Right ventricle myocardium superior (tissue), 1 donor: ENCODE data around the gene CNOT4. TPM values are rescaled to one million over a fixed set of nuclear protein-coding genes. Genes with fewer than 3 reads are reported as not detected.
"Not testable (repeated sequence)": the region's sequence is repeated elsewhere in the genome, so short reads cannot be mapped to it uniquely, and the experiment has no call there.

Source experiments
- ATAC-seq: fragments of 200-7000 bp; cut with Tn5 transposase; one replicate; pipeline ENCODE4 v1.9.1; 2020; ENCODE audit warnings: mild to moderate bottlenecking; ENCODE audit not compliant: poor library complexity
- DNase-seq: peaks from one replicate; pipeline ENCODE4 v3.0.0-alpha.2; 2020
- intact Hi-C: fragments of 100-400 bp; cut with DNase I; formaldehyde crosslinking; loops from one replicate; pipeline ENCODE4 v1.11.2; 2022
- total RNA-seq: library from RNA; stranded (reverse); fragmentation: NEBNext Ultra II Directional; extraction: Animal tissue kit (Norgen Biotek cat#: 25700); gene quantifications from one replicate; pipeline ENCODE4 v1.2.1, GENCODE V29; 2021
- donor health status: DM: no; HTN: yes; CAD: no; lungs with severe emphysema.

The CNOT4 gene
- total RNA-seq, 1 donor from 2014 or later = 26.7 TPM

DNA sequence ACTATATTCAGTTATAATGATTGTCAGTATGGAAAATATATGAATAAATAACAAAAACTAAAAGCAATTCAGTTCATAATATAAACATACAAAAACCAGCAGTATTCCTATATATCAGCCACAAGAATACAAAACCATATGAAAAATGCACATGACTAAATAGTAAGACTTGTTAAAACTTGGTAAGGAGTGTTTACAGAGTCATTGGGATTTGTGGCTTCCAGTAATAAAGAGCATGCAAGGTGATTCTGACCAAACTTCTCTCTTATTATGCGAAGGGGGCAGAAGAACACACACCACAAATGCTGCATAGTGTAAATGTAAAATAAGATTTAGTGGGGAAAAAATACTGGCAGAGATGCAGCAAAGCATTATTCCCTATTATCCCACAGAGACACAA, 8.8 kb upstream of the CNOT4 start:
- intact Hi-C loops = no loop called here

GRCh38 chr7:135517060-135517459, 7.2 kb upstream of the CNOT4 start:
- intact Hi-C loops = no loop called here
- DNase-seq (no peak), ATAC-seq (no peak)

More for the DNA sequence above, 8.8 kb upstream of the CNOT4 start:
- ATAC-seq (no peak), DNase-seq (no peak)

DNA sequence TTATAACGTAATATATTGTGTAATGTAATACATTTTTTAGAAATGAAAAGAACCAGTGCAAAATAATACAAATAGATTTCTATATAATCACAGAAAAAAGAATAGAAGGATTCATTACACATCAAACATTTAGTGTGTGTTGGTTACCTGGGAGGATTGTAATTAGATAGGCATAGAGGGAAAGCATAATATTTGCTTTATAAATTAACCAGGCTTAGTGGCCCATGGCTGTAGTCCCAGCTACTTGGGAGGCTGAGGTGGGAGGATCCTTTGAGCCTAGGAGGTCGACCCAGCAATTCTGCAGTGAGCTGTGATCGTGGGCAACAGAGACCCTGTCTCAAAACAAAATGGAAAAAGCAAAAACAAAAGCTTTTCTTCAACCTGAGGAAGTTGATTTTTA, 5.0 kb upstream of the CNOT4 start:
- intact Hi-C loops = loop anchor here (5.0 kb wide), 1 partner anchor 42 kb away; the partner anchor contains the start of gene NUP205
- DNase-seq (no peak), ATAC-seq (no peak)

GRCh38 chr7:135512135-135512887, 2.4 kb upstream of the CNOT4 start:
- ATAC-seq = no peak
- no peak for DNase-seq

GRCh38 chr7:135510592-135511183, 786 bp upstream of the CNOT4 start:
- DNase-seq (no peak), ATAC-seq (no peak)
- intact Hi-C loops = loop anchor here (5.0 kb wide), 1 partner anchor 47 kb away; the partner anchor contains the start of gene NUP205

More at GRCh38 chr7:135512135-135512887, 2.4 kb upstream of the CNOT4 start:
- intact Hi-C loops = loop anchor here (5.0 kb wide), 1 partner anchor 45 kb away; the partner anchor contains the start of gene NUP205

DNA sequence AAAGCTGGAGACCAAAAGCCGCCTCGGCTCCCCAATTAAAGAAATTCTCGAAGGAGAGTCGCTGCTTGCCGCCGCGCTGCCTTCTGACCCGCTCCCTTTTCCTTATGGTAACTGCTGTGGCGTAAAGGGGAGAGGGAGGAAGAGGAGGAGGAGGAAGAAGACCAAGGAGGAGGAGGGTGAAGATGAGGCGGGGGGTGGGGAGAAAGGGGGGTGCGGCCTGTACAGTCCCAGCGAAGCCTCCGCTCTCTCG, 388 bp downstream of the CNOT4 start:
- ATAC-seq (no peak), DNase-seq (no peak)
- intact Hi-C loops = no loop called here

GRCh38 chr7:135508883-135509588, 866 bp downstream of the CNOT4 start:
- ATAC-seq = peak; percentile 4
- DNase-seq = no peak
- intact Hi-C loops = no loop called here

- intact Hi-C loops = no loop called here
- DNase-seq (no peak), ATAC-seq (no peak)
These were observed 8.5 kb downstream of the CNOT4 start for GRCh38 chr7:135501402-135501801.

- ATAC-seq (peak; percentile 22), DNase-seq (no peak)
- intact Hi-C loops = no loop called here
These were observed 10.1 kb downstream of the CNOT4 start for GRCh38 chr7:135499818-135500217.

DNA sequence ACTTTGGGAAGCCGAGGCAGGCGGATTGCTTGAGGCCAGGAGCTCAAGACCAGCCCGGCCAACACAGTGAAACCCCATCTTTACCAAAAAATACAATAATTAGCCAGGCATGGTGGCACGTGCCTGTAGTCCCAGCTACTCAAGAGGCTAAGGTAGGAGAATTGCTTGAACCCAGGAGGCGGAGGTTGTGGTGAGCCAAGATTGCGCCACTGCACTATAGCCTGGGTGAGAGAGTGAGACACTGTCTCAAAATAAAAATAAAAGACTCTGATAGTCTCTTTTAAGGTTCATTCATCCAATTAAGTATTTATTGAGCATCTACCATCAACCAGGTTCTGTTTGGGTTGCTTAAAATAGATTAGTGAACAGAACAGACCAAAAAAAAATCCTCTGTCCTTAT, 12.7 kb downstream of the CNOT4 start:
- DNase-seq, ATAC-seq, intact Hi-C loops: not testable (repeated sequence)

- ATAC-seq = no peak
- intact Hi-C loops = no loop called here
- DNase-seq = no peak
These were observed 16.5 kb downstream of the CNOT4 start for GRCh38 chr7:135493362-135493761.

- no peak for DNase-seq
- ATAC-seq = no peak
- intact Hi-C loops = no loop called here
These were observed 17.8 kb downstream of the CNOT4 start for GRCh38 chr7:135492151-135492550.

DNA sequence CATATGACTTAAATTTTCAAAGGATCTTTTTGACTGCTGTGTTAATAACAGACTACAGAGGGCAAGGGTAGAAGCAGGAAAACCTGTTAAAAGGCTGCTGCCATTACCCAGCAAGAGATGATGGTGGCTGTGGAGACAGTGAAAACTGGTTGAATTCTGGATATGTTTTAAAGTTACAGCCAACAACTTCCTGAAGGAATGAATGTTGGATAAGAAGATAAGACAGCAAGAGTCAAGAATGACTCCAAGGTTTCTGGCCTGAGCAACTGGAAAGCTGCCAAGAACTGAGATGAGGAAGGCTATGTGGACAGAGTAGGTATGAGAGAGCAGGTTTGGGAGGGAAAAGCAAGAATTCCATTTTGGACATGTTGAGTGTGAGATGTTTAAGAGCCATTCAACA, 19.1 kb downstream of the CNOT4 start:
- ATAC-seq (no peak), DNase-seq (no peak)
- intact Hi-C loops = no loop called here

GRCh38 chr7:135489791-135490190, 20.1 kb downstream of the CNOT4 start:
- DNase-seq = no peak
- no peak for ATAC-seq
- intact Hi-C loops = no loop called here

DNA sequence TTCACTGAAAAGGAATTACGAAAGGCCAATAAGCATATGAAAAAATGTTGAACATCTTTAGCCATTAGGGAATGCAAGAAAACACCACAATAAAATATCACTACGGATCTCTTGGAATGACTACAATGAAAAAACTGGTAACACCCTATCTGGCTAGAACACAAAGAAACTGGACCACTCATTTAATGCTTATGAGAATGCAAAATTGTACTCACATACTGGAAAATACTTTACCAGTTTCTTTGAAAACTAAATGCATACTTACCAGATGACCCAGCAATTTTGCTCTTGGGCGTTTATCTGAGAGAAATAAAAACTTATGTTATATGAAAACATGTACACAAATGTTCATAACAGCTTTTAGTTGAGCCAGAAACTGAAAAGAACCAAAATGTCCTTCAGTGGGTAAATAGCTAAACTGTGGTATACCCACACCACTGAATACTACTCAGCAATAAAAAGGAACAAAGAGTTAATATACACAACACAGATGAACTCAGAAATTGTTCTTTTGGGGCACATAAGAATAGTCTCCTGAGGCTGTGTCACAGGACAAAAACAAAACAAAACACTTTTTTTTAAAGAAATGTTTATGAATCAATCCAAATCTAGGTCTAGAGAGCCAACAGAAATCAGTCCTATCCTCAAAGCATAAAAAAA, 23.5 kb downstream of the CNOT4 start:
- no peak for DNase-seq
- intact Hi-C loops = no loop called here
- no peak for ATAC-seq

GRCh38 chr7:135481598-135481979, 28.3 kb downstream of the CNOT4 start:
- intact Hi-C loops = no loop called here
- no peak for DNase-seq
- no peak for ATAC-seq

- intact Hi-C loops = no loop called here
These were observed 28.8 kb downstream of the CNOT4 start for GRCh38 chr7:135480966-135481597.

DNA sequence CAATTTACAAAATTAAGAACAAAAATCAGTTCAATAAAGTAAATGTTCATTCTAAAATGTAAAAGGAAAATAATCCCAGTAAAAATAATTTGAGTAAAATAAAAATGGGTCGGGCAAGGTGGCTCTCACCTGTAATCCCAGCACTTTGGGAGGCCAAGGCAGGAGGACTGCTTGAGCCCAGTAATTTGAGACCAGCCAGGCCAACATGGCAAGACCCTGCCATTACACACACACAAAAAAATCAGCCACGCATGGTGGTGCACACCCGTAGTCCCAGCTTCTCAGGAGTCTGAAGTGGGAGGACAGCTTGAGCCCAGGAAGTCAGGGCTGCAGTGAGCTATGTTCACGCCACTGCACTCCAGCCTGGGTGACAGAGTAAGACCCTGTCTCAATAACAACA, 34.4 kb downstream of the CNOT4 start:
- intact Hi-C loops = no loop called here
- DNase-seq (no peak), ATAC-seq (no peak)

More at GRCh38 chr7:135480966-135481597, 28.8 kb downstream of the CNOT4 start:
- DNase-seq = no peak
- ATAC-seq = no peak

GRCh38 chr7:135469705-135470104, 40.2 kb downstream of the CNOT4 start:
- ATAC-seq, intact Hi-C loops, DNase-seq: not testable (repeated sequence)
